ENCODE data around the gene RNF148.

GRCh38 chr7:122694697-122695096 lies 8.0 kb downstream of the RNF148 start:
- TF ChIP-seq POLR2A (IDR thresholded peaks at IDR 0.05) (no peak), CTCF (IDR thresholded peaks at IDR 0.05) (no peak)
